HepG2 (cell line): Measurements from ENCODE around the gene RSRC2. TPM values are rescaled to one million over a fixed set of nuclear protein-coding genes. Genes with fewer than 3 reads are reported as not detected.

ENCODE experiments used
- AGO1 ChIP-seq: fragments of 200-400 bp; formaldehyde crosslinking; IDR thresholded peaks from 2 replicates; pipeline ENCODE4 v1.6.1; 2017; ENCODE audit warnings: mild to moderate bottlenecking, low read depth, low read length, moderate library complexity; ENCODE audit not compliant: poor library complexity, severe bottlenecking
- GABPA ChIP-seq, 2 experiments: IDR thresholded peaks; 2 replicates each; pipeline ENCODE4 v1.6.1; 2011 to 2016; ENCODE audit warnings: low read depth in 2 of 2, low read length in 1 of 2, missing biosample characterization in 1 of 2, missing genetic modification characterization in 1 of 2
- HNRNPK ChIP-seq: fragments of 200-400 bp; formaldehyde crosslinking; IDR thresholded peaks from 2 replicates; pipeline ENCODE4 v1.6.1; 2018; ENCODE audit warnings: low read length, low read depth, moderate library complexity, mild to moderate bottlenecking; ENCODE audit not compliant: poor library complexity, severe bottlenecking
- HOXD1 ChIP-seq: sonication (generic); formaldehyde crosslinking; IDR thresholded peaks from 2 replicates; pipeline ENCODE4 v1.5.0; 2020; ENCODE audit warnings: missing genetic modification reagents
- IKZF5 ChIP-seq: IDR thresholded peaks from 2 replicates; pipeline ENCODE4 v1.6.1; 2018; ENCODE audit warnings: missing genetic modification reagents, mild to moderate bottlenecking, missing compliant biosample characterization
- MAFG ChIP-seq: sonication (generic); formaldehyde crosslinking; IDR thresholded peaks from 2 replicates; pipeline ENCODE4 v1.5.1; 2020; ENCODE audit warnings: mild to moderate bottlenecking, missing genetic modification reagents
- MAFK ChIP-seq, 2 experiments: IDR thresholded peaks in 1 of 2; conservative IDR thresholded peaks in 1 of 2; 2 replicates each; pipeline ENCODE4 v1.6.1; 2011; ENCODE audit warnings: improper control_type of control experiment in 2 of 2, low read length in 2 of 2
- MIER3 ChIP-seq: IDR thresholded peaks from 2 replicates; pipeline ENCODE4 v1.6.1; 2016; ENCODE audit warnings: missing compliant biosample characterization, borderline replicate concordance
- PAWR ChIP-seq: sonication (generic); formaldehyde crosslinking; IDR thresholded peaks from 2 replicates; pipeline ENCODE4 v1.4.0; 2020; ENCODE audit warnings: missing genetic modification reagents, mild to moderate bottlenecking, borderline replicate concordance
- PPARG ChIP-seq: conservative IDR thresholded peaks from 2 replicates; pipeline ENCODE4 v1.6.1; 2016; ENCODE audit warnings: missing biosample characterization, missing genetic modification reagents
- REL ChIP-seq: sonication (generic); formaldehyde crosslinking; conservative IDR thresholded peaks from 2 replicates; pipeline ENCODE4 v1.8.0; 2022; ENCODE audit warnings: mild to moderate bottlenecking, missing genetic modification reagents, moderate library complexity
- SMARCC2 ChIP-seq: fragments of 450-650 bp; IDR thresholded peaks from 2 replicates; pipeline ENCODE4 v1.6.1; 2017; ENCODE audit warnings: antibody characterized with exemption, mild to moderate bottlenecking
- YEATS2 ChIP-seq: sonication (generic); formaldehyde crosslinking; IDR thresholded peaks from 2 replicates; pipeline ENCODE4 v1.4.0; 2020; ENCODE audit warnings: missing genetic modification reagents, borderline replicate concordance
- ZBTB43 ChIP-seq: sonication (generic); formaldehyde crosslinking; conservative IDR thresholded peaks from 2 replicates; pipeline ENCODE4 v1.4.0; 2020; ENCODE audit warnings: missing genetic modification reagents
- ZFAT ChIP-seq: sonication (generic); formaldehyde crosslinking; conservative IDR thresholded peaks from 2 replicates; pipeline ENCODE4 v1.8.1; 2023; ENCODE audit warnings: missing genetic modification reagents, inconsistent platforms
- ZMYM3 ChIP-seq: sonication (generic); formaldehyde crosslinking; IDR thresholded peaks from 2 replicates; pipeline ENCODE4 v1.5.1; 2020; ENCODE audit warnings: mild to moderate bottlenecking, missing genetic modification reagents
- ZNF121 ChIP-seq: sonication (generic); formaldehyde crosslinking; IDR thresholded peaks from 2 replicates; pipeline ENCODE4 v1.5.0; 2020; ENCODE audit warnings: mild to moderate bottlenecking, missing genetic modification reagents
- ZNF776 ChIP-seq: sonication (generic); formaldehyde crosslinking; IDR thresholded peaks from 2 replicates; pipeline ENCODE4 v1.4.0; 2020; ENCODE audit warnings: mild to moderate bottlenecking, missing genetic modification reagents
- ZNF790 ChIP-seq: sonication (generic); formaldehyde crosslinking; IDR thresholded peaks from 2 replicates; pipeline ENCODE4 v1.8.0; 2022; ENCODE audit warnings: missing genetic modification reagents, mild to moderate bottlenecking, borderline replicate concordance
- ZSCAN21 ChIP-seq: sonication (generic); formaldehyde crosslinking; IDR thresholded peaks from 2 replicates; pipeline ENCODE4 v1.8.0; 2022; ENCODE audit warnings: mild to moderate bottlenecking, missing genetic modification reagents, moderate library complexity, borderline replicate concordance
- polyA plus RNA-seq, 8 experiments: library from polyadenylated mRNA; depleted of rRNA in 3 of 8; stranded (reverse) in 7 of 8; unstranded in 1 of 8; fragments of >200 nt; fragmentation: Illumina TruSeq in 4 of 8; extraction: Trizol in 4 of 8; gene quantifications; 2 replicates each; pipeline versions ENCODE4 v1.2.1 to v1.2.3, GENCODE V29; 2011 to 2016; ENCODE audit warnings: low read depth in 4 of 8, missing spikeins in 1 of 8, mixed read lengths in 1 of 8; ENCODE audit not compliant: insufficient read depth in 1 of 8
- total RNA-seq, 5 experiments: library from RNA; depleted of rRNA; stranded (reverse); fragments of >200 nt; fragmentation: Illumina TruSeq; extraction: Trizol; gene quantifications; 2 replicates each; pipeline ENCODE4 v1.2.3, GENCODE V29; 2016; ENCODE audit warnings: low read depth in 1 of 5
- TF ChIP-seq, protein P1 (sequence below): IDR thresholded peaks from 2 replicates; pipeline ENCODE4 v1.6.1; 2016; ENCODE audit warnings: low read depth, control low read depth

The RSRC2 gene
- total and polyA plus RNA-seq, 2 of the 13 experiments (the other 11 are each of a cell fraction or from before 2014, with no cell fraction given) = 31.4 to 77.8 TPM

GRCh38 chr12:122489038-122489437 lies 37.7 kb downstream of the RSRC2 start (continued):
- TF ChIP-seq YEATS2 (CRISPR knock-in tag) (peak; percentile 24; the same call in 1 of the 2 replicates), MAFK (conservative IDR thresholded peaks at IDR 0.05 in 1 of 2, IDR thresholded peaks at IDR 0.05 in 1 of 2; ENCODE audit: low read length in 2 of 2) (no peak), REL (no peak), SMARCC2 (no peak), PAWR (CRISPR knock-in tag) (no peak), HNRNPK (no peak), MIER3 (peak; percentile 87; the same call in 1 of the 2 replicates), ZBTB43 (CRISPR knock-in tag) (no peak), ZNF790 (CRISPR knock-in tag) (no peak), ZNF121 (CRISPR knock-in tag) (no peak), HOXD1 (CRISPR knock-in tag) (0 out of 2 replicates have a peak, but pooled peaks have one; percentile 27), IKZF5 (CRISPR knock-in tag) (peak; percentile 74; the same call in 1 of the 2 replicates), ZMYM3 (CRISPR knock-in tag) (no peak), GABPA (IDR thresholded peaks at IDR 0.05; ENCODE audit: low read depth, low read length) (no peak), GABPA (CRISPR knock-in tag; IDR thresholded peaks at IDR 0.05; ENCODE audit: low read depth) (0 out of 2 replicates have a peak, but pooled peaks have one; percentile 32), ZNF776 (no peak), PPARG (CRISPR knock-in tag) (peak; percentile 80), ZSCAN21 (CRISPR knock-in tag) (no peak), MAFG (CRISPR knock-in tag) (no peak), ZFAT (CRISPR knock-in tag) (no peak), AGO1 (no peak)
- TF ChIP-seq, protein P1, sequence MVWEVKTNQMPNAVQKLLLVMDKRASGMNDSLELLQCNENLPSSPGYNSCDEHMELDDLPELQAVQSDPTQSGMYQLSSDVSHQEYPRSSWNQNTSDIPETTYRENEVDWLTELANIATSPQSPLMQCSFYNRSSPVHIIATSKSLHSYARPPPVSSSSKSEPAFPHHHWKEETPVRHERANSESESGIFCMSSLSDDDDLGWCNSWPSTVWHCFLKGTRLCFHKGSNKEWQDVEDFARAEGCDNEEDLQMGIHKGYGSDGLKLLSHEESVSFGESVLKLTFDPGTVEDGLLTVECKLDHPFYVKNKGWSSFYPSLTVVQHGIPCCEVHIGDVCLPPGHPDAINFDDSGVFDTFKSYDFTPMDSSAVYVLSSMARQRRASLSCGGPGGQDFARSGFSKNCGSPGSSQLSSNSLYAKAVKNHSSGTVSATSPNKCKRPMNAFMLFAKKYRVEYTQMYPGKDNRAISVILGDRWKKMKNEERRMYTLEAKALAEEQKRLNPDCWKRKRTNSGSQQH (CRISPR knock-in tag) = no peak
